Esophagus squamous epithelium (tissue), 4 donors: ENCODE data around the gene SMYD3.

Source experiments
- CTCF ChIP-seq, 6 experiments: fragments of 450-650 bp in 4 of 6; fragments of 200-600 bp in 2 of 6; sonication (generic) in 2 of 6; IDR thresholded peaks; one replicate each; pipeline ENCODE4 v1.5.1; 2016 to 2019; ENCODE audit warnings: antibody characterized with exemption in 6 of 6, mild to moderate bottlenecking in 4 of 6, moderate library complexity in 4 of 6
- POLR2A ChIP-seq, 4 donors: fragments of 450-650 bp; IDR thresholded peaks; one replicate each; pipeline ENCODE4 v1.6.1; 2017; ENCODE audit warnings: antibody characterized with exemption in 4 of 4, mild to moderate bottlenecking in 4 of 4, moderate library complexity in 3 of 4

DNA sequence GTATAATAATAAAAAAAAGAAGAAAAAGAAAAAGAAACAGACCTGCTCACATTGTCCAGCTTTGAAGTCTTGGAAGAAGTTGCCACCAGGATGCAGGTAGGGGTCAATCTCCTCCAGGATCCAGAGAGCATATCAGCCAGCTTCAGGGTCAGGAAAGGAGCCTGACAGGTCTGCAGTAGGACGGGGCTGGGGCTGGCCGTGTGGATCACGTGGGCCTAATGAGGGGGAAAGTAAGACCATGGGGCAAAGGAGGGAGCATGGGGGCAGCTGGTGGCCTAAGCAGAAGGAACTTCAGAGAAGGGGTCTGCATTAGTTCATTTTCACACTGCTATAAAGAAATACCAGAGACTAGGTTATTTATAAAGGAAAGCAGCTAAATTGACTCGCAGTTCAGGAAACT, 19.3 kb upstream of the SMYD3 start:
- TF ChIP-seq CTCF (IDR thresholded peaks at IDR 0.05) (no peak), POLR2A (IDR thresholded peaks at IDR 0.05) (no peak)
